Dermis blood vessel endothelial cell (primary cell): ENCODE results near the gene HIRA. TPM values are rescaled to one million over a fixed set of nuclear protein-coding genes. Genes with fewer than 3 reads are reported as not detected.
"Not testable (repeated sequence)": the region's sequence is repeated elsewhere in the genome, so short reads cannot be mapped to it uniquely, and the experiment has no call there.

Source experiments
- DNase-seq: peaks from one replicate; pipeline ENCODE4 v3.0.0; 2010
- total RNA-seq: library from RNA; depleted of rRNA; stranded (reverse); fragments of >200 nt; gene quantifications from 2 replicates; pipeline ENCODE4 v1.2.3, GENCODE V29; 2014

The HIRA gene
- total RNA-seq, 1 donor from 2014 or later: 20.4 TPM

DNA sequence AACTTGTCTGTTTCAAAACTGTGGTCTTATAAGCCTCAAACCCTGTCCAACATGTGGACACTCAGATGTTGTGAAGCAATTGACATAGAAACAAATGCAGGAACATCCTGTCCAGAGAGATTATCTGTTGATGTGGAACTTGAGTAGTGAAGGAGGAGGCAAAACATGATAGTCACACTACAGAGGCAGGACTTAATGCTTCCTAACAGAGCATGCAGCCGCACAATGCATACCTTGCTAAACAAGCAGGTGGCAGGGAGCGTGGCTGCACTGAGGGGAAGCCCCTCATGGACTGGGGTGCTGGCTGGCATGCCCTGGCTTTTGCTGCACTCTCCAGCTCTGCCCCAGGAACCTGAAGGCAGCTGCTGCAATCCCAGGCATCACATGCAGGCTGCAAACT is 10.6 kb upstream of the HIRA start:
- DNase-seq: no peak

DNA sequence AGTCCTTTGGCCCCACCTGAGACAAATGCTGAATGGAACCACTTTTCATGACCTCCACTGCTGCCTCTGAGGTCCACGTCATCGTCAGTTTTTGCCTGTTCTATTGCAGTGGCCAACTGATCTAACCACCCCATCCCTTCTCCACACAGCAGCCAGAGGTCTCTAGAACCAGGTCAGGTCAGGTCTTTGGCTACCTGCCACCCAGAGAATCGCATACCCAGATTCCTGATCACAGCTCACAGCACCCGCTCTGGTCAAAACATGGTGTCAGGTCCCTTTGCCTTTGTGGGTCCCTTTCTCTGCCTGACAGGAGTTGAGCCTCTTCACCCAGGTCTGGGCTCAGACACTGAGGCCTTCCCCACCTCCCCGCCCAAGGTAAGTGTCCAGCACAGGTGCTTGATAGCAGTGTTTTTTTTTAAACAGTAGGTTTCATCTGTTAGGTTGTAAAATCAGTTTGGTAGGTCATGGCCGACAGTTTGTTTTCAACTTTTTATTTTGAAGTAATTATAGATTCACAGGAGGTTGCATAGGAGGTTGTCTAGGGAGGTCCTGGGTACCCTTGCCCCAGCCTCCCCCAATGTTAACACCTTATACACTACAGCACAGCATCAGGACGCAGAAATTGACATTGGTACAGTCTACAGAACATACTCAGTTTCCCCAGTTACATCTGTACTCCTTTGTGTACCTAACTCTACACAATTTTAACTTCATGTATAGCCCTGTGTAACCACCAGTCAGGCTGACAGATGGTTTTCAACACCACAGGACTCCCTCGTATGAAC is 9.1 kb upstream of the HIRA start:
- DNase-seq: no peak

DNA sequence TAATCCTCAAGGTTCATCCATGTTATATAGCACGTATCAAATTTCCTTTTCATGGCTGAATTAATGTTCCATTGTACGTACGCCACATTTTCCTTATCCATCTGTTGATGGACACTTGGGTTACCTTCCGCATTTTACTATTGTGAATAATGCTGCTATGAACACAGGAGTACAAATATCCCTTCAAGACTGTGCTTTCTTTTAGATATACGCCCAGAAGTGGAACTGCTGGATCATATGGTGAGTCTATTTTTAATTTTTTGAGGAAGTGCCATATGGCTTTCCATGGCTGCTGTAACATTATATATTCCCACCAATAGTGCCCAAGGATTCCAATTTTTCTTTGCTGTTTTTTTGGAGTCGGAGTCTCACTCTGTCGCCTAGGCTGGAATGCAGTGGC is 6.8 kb upstream of the HIRA start:
- DNase-seq: no peak

DNA sequence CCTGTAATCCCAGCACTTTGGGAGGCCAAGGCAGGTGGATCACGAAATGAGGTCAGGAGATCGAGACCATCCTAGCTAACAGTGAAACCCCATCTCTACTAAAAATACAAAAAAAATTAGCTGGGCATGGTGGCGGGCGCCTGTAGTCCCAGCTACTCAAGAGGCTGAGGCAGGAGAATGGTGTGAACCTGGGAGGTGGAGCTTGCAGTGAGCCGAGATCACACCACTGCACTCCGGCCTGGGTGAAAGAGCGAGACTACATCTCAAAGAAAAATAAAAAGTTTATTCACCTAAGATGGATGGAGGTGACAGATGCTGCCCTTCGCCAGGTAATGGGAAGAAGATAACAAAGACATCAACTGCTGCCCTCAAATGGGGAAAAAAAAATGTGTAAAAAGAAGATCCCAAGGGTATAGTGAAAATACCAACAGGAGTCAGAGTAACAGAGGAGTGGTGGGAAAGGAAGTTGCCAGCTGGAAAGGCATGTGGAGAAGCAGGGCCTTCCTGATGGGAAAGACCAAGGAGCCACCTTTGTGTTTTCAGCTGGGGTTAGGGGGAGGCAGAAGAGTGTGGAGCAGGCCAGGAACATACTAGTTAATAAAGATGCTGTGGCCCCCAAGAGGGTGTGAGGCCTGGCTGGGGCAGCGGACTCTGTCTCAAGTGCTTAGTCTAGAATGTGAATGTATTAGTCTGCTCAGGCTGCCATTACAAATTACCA is 5.1 kb upstream of the HIRA start:
- DNase-seq: not testable (repeated sequence)

DNA sequence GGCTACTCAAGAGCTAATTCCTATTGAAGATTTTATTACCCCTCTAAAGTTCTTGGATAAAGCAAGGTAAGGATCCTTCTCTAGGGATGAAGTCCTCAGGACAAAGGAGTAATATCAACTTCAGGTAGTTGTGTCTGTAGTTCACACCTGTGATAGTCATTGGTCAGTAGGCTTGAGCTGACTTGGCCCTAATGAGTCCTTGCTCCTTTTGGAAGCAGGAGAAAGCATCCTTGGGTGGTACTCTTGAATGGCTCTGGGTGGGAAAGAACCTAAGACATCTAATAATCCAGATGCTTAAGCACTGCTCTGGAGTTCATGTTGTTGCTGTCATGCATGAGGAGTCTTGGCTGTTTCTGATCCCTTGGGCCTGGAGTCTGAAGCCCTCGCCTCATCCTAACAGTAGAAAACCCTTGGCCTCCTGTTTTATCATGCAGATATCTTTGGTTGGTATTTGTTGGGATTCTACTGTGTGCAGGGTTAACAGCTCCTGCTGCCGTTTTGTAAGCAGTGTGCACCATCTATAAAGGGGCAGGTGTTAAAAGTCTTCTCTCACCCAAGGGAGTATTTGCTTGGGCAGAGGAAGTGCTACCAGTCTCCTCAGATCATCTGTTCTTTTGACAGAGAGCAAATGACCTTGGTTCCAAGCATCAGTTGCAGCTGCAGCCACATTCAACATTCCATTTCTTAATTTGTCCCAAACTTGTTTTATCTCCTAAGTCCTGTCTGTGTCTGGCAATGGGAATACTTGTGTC is 3.5 kb upstream of the HIRA start:
- DNase-seq: no peak

DNA sequence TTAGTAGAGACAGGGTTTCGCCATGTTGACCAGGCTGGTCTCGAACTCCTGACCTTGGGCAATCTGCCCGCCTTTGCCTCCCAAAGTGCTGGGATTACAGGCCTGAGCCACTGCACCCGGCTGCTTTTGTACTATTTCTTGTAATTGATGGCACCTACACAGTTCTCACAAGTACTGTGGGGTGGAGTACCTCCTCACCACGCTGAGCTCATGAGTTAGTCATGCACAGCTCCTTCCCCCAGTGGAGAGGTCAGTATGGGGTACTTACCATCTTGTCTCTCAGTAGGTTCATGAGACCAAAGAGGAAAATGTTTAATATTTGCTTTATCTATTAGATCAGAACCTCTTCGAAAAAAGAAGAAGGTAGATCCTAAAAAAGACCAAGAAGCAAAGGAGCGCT is 2.9 kb upstream of the HIRA start:
- DNase-seq: no peak

DNA sequence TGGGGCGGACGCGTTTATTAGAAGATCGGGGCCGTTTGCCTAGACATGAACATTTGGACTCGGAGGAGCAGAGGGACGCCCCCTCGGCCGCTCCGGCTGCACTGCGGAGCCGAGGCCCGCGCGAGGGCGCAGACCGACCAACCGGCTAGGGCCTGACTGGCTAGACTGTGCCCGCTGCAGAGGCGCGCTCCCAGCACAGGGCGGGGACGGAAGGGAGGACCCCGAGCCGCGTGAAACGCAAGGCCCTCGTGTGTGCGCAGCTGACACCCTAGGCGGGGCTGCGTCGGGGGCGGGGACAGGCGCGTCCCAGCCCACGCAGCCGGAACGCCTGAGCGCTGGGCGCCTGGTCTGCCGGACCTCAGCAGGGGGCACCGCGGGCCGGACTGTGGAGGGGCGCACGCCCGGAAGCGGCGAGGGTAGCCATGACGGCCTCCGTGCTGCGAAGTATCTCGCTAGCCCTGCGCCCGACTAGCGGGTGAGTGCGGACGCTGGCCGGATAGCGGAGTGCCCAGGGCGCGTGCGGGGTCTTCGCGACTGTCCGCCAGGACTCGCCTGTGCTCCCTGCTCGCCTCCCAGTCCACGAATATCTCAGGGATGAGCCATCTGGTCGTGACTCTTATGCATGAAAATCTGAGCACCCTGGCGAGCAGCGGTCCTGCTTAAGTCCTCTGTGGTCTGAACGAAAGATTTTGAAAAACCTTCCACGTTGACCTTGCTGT is 759 bp upstream of the HIRA start, which contains the start of gene MRPL40:
Gene MRPL40 (plus strand): TSS at position 413 of the 719 bp plus-strand sequence. CDS start 10 bp downstream, at position 423.
- DNase-seq: peak; percentile 96

DNA sequence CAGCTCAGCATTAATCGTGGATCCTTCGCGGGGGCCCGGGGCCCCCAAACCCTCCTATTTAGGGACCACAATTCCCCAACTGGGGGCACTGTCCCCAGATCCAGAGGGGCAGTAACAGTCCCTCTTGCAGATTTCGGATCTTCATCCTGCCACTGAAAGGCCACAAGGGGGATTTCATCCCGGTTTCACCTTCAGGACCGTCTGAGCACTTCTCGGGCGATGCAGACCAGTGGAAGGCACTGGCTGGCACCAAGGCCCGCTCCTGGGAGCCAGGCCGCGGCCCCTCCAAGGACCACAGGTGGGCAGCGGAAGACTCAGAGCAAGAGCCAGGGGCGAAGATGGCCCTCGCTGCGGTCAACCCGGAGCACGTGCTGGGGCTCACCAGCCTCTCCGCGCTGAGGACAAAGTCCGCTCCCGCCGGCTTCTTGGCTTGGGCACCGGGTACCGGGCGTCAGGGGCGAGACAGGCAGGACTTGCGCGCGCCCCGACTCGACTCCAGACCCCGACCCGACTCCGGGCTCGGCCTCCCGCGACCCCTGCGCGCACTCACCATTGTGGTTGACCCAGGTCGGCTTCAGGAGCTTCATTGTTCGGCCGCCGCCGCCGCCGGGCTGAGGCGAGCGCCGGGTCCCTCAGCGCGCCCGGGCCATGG is 517 bp downstream of the HIRA start:
- DNase-seq: peak; percentile 52

DNA sequence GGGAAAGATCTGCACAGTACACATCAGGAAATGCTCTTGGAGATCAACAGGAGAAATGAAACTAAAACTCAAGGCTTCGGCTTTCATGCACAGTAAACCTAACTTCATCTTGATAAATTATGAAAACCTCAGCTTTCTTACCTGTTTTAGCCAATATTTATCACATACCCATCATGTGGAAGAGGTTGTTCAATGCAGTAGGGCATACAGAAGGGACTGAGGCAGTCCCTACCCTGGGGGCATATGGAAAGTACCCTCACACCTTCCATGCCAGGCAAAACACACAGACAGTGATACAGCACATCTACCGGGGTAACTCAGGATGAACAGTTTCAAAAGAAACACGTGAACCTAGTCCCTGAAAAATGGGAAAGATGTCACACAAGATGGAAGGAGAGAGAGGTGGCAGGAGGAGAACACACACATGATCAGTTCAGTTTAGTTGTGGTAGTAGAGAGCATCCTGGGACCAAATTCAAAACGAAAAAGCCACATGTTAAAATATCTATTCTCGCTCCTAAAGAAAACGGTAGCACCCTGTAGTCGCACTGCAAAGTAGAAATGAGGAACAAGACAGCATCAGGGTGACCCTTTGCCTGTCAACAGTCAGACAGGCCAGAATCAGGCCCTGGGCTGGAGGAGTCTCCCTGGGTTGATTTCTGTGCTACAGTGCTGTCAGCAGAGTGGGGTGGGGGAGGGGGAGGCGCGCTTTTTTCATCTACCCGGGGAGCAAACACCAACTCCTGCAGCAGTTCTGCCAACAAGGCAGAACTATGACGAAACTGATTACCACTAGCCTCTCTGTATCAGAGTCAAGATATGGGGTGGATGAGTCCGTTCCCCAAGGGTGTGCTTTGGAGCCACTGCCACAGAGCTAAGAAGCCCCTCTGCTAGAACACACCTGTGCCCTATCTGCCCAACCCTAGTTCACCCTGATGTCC is 1.3 kb downstream of the HIRA start:
- DNase-seq: peak; percentile 30

DNA sequence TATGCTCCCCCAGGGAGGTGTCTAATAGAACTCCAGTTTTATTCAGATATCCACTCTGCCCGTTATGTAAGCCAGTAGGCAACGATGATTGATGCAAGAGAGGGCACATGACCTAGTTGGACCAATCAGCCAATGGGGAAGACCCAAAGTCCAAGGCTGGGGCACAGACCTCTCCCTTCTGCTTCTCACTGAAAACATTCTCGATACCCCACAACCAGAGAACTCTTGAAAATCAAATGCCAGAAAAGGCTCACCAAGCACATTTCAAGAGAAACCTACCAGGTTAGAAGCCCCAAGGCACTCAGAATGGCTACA is 7.4 kb downstream of the HIRA start:
- DNase-seq: no peak

DNA sequence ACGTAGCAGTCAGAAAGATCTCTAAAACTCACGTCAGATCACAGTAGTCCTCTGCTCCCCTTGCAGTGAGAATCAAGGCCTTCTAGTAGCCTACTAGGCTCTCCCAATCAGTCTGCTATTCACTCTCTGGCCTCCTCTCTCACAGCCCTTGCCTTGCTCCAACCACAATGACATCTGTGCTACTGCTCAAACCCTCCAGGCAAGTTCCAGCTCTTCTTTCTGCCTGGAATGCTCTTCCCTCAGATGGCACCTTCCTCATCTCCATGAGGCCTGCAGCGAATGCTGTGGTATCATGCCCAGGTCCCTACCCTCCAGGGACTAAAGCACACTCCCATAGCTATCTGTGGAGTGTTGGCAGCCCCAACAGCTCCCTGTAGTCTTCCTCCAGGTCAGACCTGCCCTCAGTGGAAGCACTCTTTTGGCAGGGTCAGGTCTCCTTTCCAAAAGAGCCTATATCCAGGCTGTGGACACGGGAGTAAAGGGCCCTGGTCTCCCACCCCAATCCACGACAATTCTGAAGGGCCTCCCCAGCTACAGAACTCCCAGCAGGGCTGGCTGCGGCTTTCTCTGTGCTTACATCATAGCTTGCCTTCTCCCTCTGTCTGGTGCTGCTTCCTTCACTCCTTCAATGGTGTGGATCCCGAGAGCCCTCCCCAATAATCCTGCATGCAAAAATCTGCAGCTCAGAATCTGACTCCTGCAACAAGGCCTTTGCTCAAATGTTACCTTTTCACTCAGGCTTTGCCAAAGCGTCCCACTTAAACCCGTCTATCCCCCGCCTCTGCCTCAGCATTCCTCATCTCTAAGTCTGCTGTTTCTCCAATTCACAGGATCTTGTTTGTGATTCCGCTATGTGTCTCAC is 8.9 kb downstream of the HIRA start:
- DNase-seq: no peak

DNA sequence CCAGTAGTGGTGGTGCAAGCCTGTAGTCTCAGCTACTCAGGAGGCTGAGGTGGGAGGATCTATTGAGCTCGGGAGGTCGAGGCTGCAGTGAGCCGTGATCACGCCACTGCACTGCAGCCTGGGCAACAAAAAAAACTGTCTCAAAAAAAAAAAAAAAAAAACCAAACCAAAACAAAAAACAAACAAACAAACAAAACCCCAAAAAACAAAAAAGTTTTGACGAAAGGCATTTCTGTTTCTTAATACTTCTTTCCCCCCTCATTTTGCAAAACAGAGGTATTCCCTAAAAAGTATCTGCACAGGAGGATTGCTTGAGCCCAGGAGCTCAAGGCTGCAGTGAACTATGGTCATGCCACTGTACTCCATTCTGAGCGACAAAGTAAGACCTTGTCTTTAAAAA is 11.2 kb downstream of the HIRA start:
- no peak for DNase-seq

DNA sequence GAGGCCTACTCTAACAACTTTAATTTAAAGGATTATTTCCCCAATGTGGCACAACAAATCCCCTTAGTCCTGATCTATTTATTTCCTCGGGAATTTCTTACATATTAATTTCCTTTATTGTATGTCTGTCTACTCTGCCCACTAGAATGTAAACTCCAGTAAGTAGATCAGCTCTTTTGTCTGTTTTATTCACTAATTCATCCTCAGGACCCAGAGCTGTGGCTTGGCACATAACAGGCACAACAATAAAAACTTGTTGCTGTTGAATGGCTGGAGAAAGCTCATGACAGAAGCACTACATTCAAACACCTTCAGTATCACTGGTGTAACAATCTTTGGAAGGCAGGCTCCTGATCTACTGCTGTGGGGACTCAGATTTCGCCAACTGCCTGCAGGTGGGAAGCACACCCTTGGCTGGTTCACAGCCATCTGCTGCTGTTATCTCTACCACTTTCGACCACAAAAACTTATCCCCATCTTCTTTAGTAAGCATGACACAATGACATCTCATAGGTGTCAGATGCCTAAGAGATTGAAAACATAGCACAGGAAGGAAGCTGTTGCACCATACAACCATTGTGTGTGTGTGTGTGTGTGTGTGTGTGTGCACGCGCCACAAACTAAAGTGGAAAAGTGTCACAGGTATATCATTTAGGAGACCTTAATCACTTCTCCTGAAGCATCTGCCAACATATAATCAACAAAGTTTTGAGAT is 11.9 kb downstream of the HIRA start:
- no peak for DNase-seq

DNA sequence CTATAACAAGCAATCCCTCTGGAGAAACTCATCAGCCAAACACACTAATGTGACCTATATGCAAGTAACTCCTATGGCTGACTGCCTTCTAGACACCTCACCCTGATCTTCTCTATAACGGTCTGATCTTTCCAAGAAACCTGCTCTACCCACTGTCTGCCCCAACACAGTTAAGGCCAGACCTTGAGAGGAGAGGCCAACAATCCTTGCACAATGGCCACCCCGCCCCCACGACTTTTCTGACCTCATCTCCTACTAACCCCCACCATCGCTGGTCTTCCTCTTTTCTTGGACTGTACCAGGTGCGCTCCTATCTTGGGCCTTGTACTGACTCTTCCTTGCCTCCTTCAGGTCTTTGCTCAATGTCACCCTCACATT is 12.5 kb downstream of the HIRA start:
- DNase-seq: no peak

DNA sequence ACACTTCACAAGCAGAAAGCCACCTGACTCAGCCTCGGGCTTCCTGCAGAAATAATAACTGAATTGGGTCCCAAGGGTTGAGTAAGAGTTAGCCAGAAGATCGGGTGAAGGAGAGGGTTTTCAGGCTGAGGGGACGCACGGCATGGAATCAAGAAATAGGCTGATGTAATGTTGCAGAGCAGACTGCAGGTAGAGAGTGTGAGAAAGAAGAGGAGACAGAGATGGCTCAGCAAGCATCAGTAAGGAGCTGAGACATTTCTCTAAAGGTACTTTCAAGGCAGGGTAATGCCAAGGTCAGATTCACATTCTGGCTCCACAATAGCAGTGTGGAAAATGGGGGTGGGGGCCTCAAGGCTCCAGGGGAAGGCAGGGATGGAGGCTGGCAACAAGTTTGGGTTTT is 18.6 kb downstream of the HIRA start:
- DNase-seq: no peak

DNA sequence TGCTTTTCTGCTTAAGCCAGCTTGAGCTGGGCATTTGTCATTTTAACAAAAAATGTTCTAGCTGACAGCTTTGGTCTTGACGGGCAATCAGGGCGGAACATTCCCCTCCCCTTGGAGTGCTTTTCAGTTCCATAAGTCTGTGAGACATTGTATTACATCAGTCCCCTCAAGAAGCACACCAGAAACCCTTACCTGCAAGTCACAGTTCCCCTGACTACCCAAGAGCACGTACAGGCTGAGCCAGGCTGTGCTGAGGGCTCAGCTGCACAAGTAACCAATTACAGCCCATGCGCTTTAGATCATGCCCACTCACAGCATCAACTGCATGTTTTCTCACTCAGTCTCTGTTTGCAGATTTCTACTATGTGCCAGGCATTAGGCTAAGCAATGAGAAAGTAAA is 19.1 kb downstream of the HIRA start:
- DNase-seq: no peak

DNA sequence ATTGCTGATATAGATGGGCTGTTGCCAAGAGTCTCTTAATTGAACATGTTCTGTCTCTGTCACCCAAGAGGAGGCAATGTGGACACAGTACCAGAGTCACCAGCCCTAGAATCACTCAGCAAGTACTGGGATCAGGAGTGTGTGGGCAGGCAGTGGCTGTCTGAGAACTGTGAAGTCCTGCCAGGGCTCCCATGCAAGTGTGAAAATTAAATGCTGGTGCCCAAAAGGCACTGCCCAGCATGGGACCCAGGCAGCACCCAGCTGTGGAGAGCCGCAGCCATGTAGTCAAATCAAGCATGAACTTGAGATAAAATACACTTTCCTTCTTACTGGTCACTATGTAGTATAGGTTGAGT is 19.9 kb downstream of the HIRA start:
- no peak for DNase-seq

DNA sequence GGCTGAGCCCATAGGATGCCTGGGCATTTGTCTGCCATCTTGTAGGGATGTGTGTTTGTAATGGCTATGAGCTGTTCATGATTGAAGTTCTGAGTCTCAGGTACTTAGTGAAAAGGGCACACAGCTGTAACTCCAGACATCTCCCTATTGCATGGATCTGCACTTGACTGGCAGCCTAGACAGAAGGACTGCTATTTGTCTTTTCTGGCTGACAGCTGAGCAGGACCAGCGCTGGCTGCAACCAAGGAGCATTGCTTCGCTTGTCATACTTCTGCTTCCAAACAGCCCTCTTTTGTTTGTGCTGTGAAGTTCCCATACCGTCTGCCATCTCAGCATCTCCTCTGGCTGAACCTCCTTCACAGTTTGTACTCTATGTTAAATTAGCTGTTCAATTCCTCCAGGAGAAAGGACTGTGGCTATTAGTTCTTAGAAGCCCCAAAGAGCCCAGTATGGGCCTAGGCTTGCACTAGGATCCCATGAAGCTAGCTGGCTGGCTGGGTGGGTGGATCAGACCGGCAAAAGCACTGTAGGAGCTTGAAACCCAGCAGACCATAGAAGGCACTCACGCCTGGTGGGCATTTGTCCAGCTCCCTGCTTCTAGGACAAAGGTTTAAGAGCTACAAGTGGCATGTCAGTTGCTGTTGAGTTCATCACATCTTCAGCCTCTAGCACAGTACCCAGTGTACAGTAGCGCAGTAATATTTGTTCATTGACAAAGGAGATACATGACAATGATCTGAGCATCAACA is 20.4 kb downstream of the HIRA start:
- DNase-seq: no peak
